H1 (cell line): ENCODE data around the gene RAP1B. TPM values are rescaled to one million over a fixed set of nuclear protein-coding genes. Genes with fewer than 3 reads are reported as not detected.

Experiments used
- CTCF ChIA-PET: fragments of 300-600 bp; sonication (Branson Sonifier 250); formaldehyde crosslinking; loops from one replicate; lab custom pipeline; 2021; ENCODE audit not compliant: partially characterized antibody; lab: Charles Lee
- POLR2A ChIA-PET: fragments of 300-600 bp; sonication (Branson Sonifier 250); formaldehyde crosslinking; loops from one replicate; lab custom pipeline; 2021; ENCODE audit warnings: inconsistent platforms; ENCODE audit not compliant: partially characterized antibody; lab: Charles Lee
- DNase-seq, 2 experiments: peaks; one replicate each; pipeline versions ENCODE4 v3.0.0 to v3.0.0-alpha.2; 2010 to 2022; ENCODE audit warnings: low spot score in 2 of 2, low read depth in 1 of 2, mixed read lengths in 1 of 2
- FAIRE-seq: peaks from 2 replicates; lab custom pipeline; 2011; peaks lifted over from hg19 to GRCh38; lab: Jason Lieb, UNC
- H2AFZ ChIP-seq: 2 replicates; pipeline ENCODE4 v1.8.1; 2012; ENCODE audit warnings: low read length, inconsistent platforms
- H2AK5ac ChIP-seq: 2 replicates; pipeline ENCODE4 v1.6.1; 2013; ENCODE audit warnings: low read depth, low read length
- H2BK120ac ChIP-seq: replicated peaks from 2 replicates; pipeline ENCODE3; 2013; ENCODE audit warnings: low read depth, low read length, inconsistent platforms
- H2BK12ac ChIP-seq: 2 replicates; pipeline ENCODE4 v1.6.1; 2013; ENCODE audit warnings: low read depth, low read length
- H2BK15ac ChIP-seq: 2 replicates; pipeline ENCODE4 v1.6.1; 2013; ENCODE audit warnings: low read length
- H2BK20ac ChIP-seq: 2 replicates; pipeline ENCODE4 v1.6.1; 2013; ENCODE audit warnings: low read length
- H2BK5ac ChIP-seq: 2 replicates; pipeline ENCODE4 v1.6.1; 2013; ENCODE audit warnings: low read depth, low read length
- H3K14ac ChIP-seq: 2 replicates; pipeline ENCODE4 v1.6.1; 2013; ENCODE audit warnings: inconsistent platforms; ENCODE audit not compliant: insufficient read length
- H3K18ac ChIP-seq: 2 replicates; pipeline ENCODE4 v1.6.1; 2013; ENCODE audit warnings: low read length; ENCODE audit errors: extremely low read depth
- H3K23ac ChIP-seq: 2 replicates; pipeline ENCODE4 v1.6.1; 2013; ENCODE audit warnings: inconsistent platforms; ENCODE audit not compliant: insufficient read length
- H3K23me2 ChIP-seq: 2 replicates; pipeline ENCODE4 v1.6.1; 2013; ENCODE audit warnings: low read depth, low read length
- H3K27ac ChIP-seq: 2 replicates; pipeline ENCODE4 v1.6.1; 2011; ENCODE audit warnings: low read depth, low read length, inconsistent platforms
- H3K27me3 ChIP-seq, 4 experiments: replicated peaks in 1 of 4; 1 replicate in 1 of 4; 2 replicates in 3 of 4; pipeline versions ENCODE4 v1.6.1 to v1.8.1; 2011 to 2013; ENCODE audit warnings: low read length in 3 of 4, mild to moderate bottlenecking in 3 of 4, inconsistent platforms in 2 of 4, mixed read lengths in 2 of 4, moderate library complexity in 1 of 4; ENCODE audit not compliant: control insufficient read depth in 3 of 4, insufficient read depth in 3 of 4; ENCODE audit errors: extremely low read depth in 1 of 4
- H3K36me3 ChIP-seq, 4 experiments: 2 replicates each; pipeline versions ENCODE4 v1.6.1 to v1.8.1; 2011 to 2013; ENCODE audit warnings: mild to moderate bottlenecking in 4 of 4, low read length in 3 of 4, moderate library complexity in 2 of 4, control low read depth in 1 of 4, inconsistent platforms in 1 of 4; ENCODE audit not compliant: insufficient read depth in 4 of 4, control insufficient read depth in 2 of 4
- H3K4ac ChIP-seq: replicated peaks from 2 replicates; pipeline ENCODE3; 2013; ENCODE audit warnings: low read length, low read depth, mixed read lengths, inconsistent platforms; ENCODE audit not compliant: insufficient read length
- H3K4me1 ChIP-seq, 4 experiments: replicated peaks in 1 of 4; 1 replicate in 1 of 4; 2 replicates in 3 of 4; pipeline versions ENCODE4 v1.6.1 to v1.8.1; 2011 to 2013; ENCODE audit warnings: low read length in 3 of 4, inconsistent platforms in 2 of 4, mixed read lengths in 1 of 4; ENCODE audit not compliant: insufficient read depth in 4 of 4, control insufficient read depth in 3 of 4
- H3K4me2 ChIP-seq, 2 experiments: 2 replicates each; pipeline versions ENCODE4 v1.6.1 to v1.8.1; 2011 to 2013; ENCODE audit warnings: low read depth in 2 of 2, low read length in 2 of 2, control low read depth in 1 of 2, inconsistent platforms in 1 of 2, mild to moderate bottlenecking in 1 of 2; ENCODE audit not compliant: insufficient read depth in 1 of 2
- H3K4me3 ChIP-seq, 4 experiments: fragments of 200-600, 300-600 bp in 1 of 4; sonication (generic), shearing (Covaris generic), sonication (Bioruptor Twin) in 1 of 4; 2 replicates each; pipeline versions ENCODE4 v1.5.1 to v1.8.1; 2011 to 2016; ENCODE audit warnings: low read length in 4 of 4, low read depth in 3 of 4, control low read depth in 2 of 4, inconsistent platforms in 2 of 4, mild to moderate bottlenecking in 2 of 4, mixed read lengths in 1 of 4, moderate library complexity in 1 of 4; ENCODE audit not compliant: insufficient read depth in 2 of 4; ENCODE audit errors: extremely low read depth in 1 of 4
- H3K56ac ChIP-seq: replicated peaks from 2 replicates; pipeline ENCODE3; 2013; ENCODE audit warnings: low read depth, mild to moderate bottlenecking, mixed read lengths, low read length, inconsistent platforms; ENCODE audit not compliant: insufficient read length
- H3K79me1 ChIP-seq: 2 replicates; pipeline ENCODE4 v1.6.1; 2013; ENCODE audit warnings: low read depth, low read length, control low read depth
- H3K79me2 ChIP-seq, 2 experiments: 2 replicates each; pipeline versions ENCODE4 v1.6.1 to v1.8.1; 2012 to 2013; ENCODE audit warnings: low read length in 2 of 2, mild to moderate bottlenecking in 2 of 2, inconsistent platforms in 1 of 2; ENCODE audit not compliant: insufficient read depth in 2 of 2, control insufficient read depth in 1 of 2
- H3K9ac ChIP-seq, 4 experiments: replicated peaks in 1 of 4; 1 replicate in 1 of 4; 2 replicates in 3 of 4; pipeline versions ENCODE4 v1.6.1 to v1.8.1; 2011 to 2013; ENCODE audit warnings: low read depth in 3 of 4, low read length in 3 of 4, control low read depth in 2 of 4, mild to moderate bottlenecking in 2 of 4, moderate library complexity in 2 of 4, inconsistent platforms in 1 of 4; ENCODE audit errors: extremely low read depth in 1 of 4
- H3K9me3 ChIP-seq, 2 experiments: 2 replicates each; pipeline versions ENCODE4 v1.6.1 to v1.8.1; 2012 to 2013; ENCODE audit warnings: mild to moderate bottlenecking in 2 of 2, moderate library complexity in 2 of 2, control low read depth in 1 of 2, inconsistent platforms in 1 of 2, low read depth in 1 of 2, low read length in 1 of 2, mixed read lengths in 1 of 2; ENCODE audit not compliant: insufficient read depth in 2 of 2
- H4K20me1 ChIP-seq, 2 experiments: replicated peaks in 1 of 2; 2 replicates each; pipeline versions ENCODE3 to v1.8.1; 2011 to 2013; ENCODE audit warnings: inconsistent platforms in 2 of 2, low read length in 2 of 2, mild to moderate bottlenecking in 1 of 2; ENCODE audit not compliant: insufficient read depth in 2 of 2, control insufficient read depth in 1 of 2
- H4K5ac ChIP-seq: 2 replicates; pipeline ENCODE4 v1.6.1; 2013; ENCODE audit warnings: low read length, low read depth, mixed read lengths, inconsistent platforms; ENCODE audit not compliant: insufficient read length
- H4K8ac ChIP-seq: 2 replicates; pipeline ENCODE4 v1.8.0; 2013; ENCODE audit warnings: mild to moderate bottlenecking, moderate library complexity, low read length, inconsistent platforms; ENCODE audit not compliant: insufficient read depth; ENCODE audit errors: extremely low read depth
- H4K91ac ChIP-seq: replicated peaks from 2 replicates; pipeline ENCODE3; 2013; ENCODE audit warnings: low read length, mixed read lengths, inconsistent platforms; ENCODE audit not compliant: insufficient read length
- BCL11A ChIP-seq, 2 experiments: IDR thresholded peaks; one replicate each; pipeline ENCODE4 v1.6.1; 2011; ENCODE audit warnings: low read depth in 2 of 2, low read length in 2 of 2, mild to moderate bottlenecking in 2 of 2
- CHD2 ChIP-seq: IDR thresholded peaks from 2 replicates; pipeline ENCODE4 v1.6.1; 2012; ENCODE audit warnings: low read length, improper control_type of control experiment
- POU5F1 ChIP-seq: IDR thresholded peaks from 2 replicates; pipeline ENCODE4 v1.6.1; 2011; ENCODE audit warnings: low read depth, mild to moderate bottlenecking, low read length, moderate library complexity
- SIN3A ChIP-seq, 2 experiments: IDR thresholded peaks in 1 of 2; conservative IDR thresholded peaks in 1 of 2; 2 replicates each; pipeline ENCODE4 v1.6.1; 2011 to 2012; ENCODE audit warnings: low read length in 2 of 2, improper control_type of control experiment in 1 of 2, low read depth in 1 of 2, mild to moderate bottlenecking in 1 of 2
- SP2 ChIP-seq: IDR thresholded peaks from 2 replicates; pipeline ENCODE4 v1.6.1; 2012; ENCODE audit warnings: mild to moderate bottlenecking, low read length, inconsistent platforms
- WGBS, 2 experiments: shearing (Covaris generic) in 1 of 2; methylation state at CpG; one replicate each; pipeline versions ENCODE4 v1.1.6 to v1.1.7; 2013 to 2015; ENCODE audit warnings: low lambda C conversion rate in 2 of 2, mixed read lengths in 2 of 2, inconsistent platforms in 1 of 2, low coverage in 1 of 2, missing lambda C conversion rate in 1 of 2; ENCODE audit not compliant: insufficient replicate concordance in 2 of 2, insufficient coverage in 1 of 2, insufficient read length in 1 of 2; ENCODE audit errors: extremely low coverage in 1 of 2, missing lambda C conversion rate in 1 of 2; 5-methylcytosine and 5-hydroxymethylcytosine counted together
- polyA plus RNA-seq, 7 experiments: library from polyadenylated mRNA; depleted of rRNA in 3 of 7; stranded (reverse) in 5 of 7; unstranded in 2 of 7; fragments of >200 nt in 5 of 7; fragments of 200-250 nt in 2 of 7; gene quantifications; 1 replicate in 5 of 7; 2 replicates in 1 of 7; 4 replicates in 1 of 7; pipeline versions ENCODE4 v1.2.1 to v1.2.3, GENCODE V29; 2011 to 2013; ENCODE audit warnings: missing spikeins in 2 of 7, mixed read lengths in 2 of 7
- total RNA-seq: library from RNA; stranded (reverse); fragmentation: NEBNext Ultra II Directional; extraction: Animal tissue kit (Norgen Biotek cat#: 25700); gene quantifications from 2 replicates; pipeline ENCODE4 v1.2.1, GENCODE V29; 2021
- TF ChIP-seq, protein P1 (sequence below): IDR thresholded peaks from 2 replicates; pipeline ENCODE4 v1.6.1; 2011; ENCODE audit warnings: low read depth, mild to moderate bottlenecking, low read length; ENCODE audit not compliant: insufficient read depth

RAP1B gene
- total and polyA plus RNA-seq, 2 of the 8 experiments (the other 6 are each of a cell fraction or from before 2014, with no cell fraction given) = 61.4 to 112 TPM

- Histone ChIP-seq H3K14ac (no peak overlapping the region), H2BK5ac (no peak overlapping the region), H4K8ac (no peak overlapping the region), H2AK5ac (no peak overlapping the region), H3K18ac (no peak overlapping the region), H4K5ac (no peak overlapping the region), H4K91ac (no peak overlapping the region), H3K27ac (no peak overlapping the region), H2BK120ac (no peak overlapping the region), H3K56ac (no peak overlapping the region), H2BK12ac (no peak overlapping the region), H3K9ac (no peak overlapping the region), H3K4me2 (no peak overlapping the region), H3K23me2 (no peaks in the 10 kb centered on the region), H2AFZ (no peak overlapping the region), H4K20me1 (no peaks in the 10 kb centered on the region), H2BK20ac (no peak overlapping the region), H3K79me2 (no peaks in the 10 kb centered on the region), H3K79me1 (no peaks in the 10 kb centered on the region), H3K4ac (no peak overlapping the region), H3K36me3 (no peaks in the 10 kb centered on the region), H3K4me1 (no peaks in the 10 kb centered on the region), H3K27me3 (no peaks in the 10 kb centered on the region), H3K23ac (no peak overlapping the region), H3K9me3 (no peaks in the 10 kb centered on the region), H2BK15ac (no peak overlapping the region), H3K4me3 (no peak overlapping the region)
- POLR2A ChIA-PET = interaction anchor here (1.4 kb wide), 1 partner anchor 39 kb away, joined by 3 read pairs; no protein-coding TSS in a partner anchor
- DNase-seq (no peak), FAIRE-seq (no peak)
- CTCF ChIA-PET = no interaction called here
- WGBS, 2 experiments = 84% methylated on average over 1 of the region's 1 CpG; no CpG with 5 or more reads in 1 of the 2 experiments
- no peak for TF ChIP-seq SIN3A (conservative IDR thresholded peaks at IDR 0.05 in 1 of 2, IDR thresholded peaks at IDR 0.05 in 1 of 2; ENCODE audit: low read depth in 1 of 2, low read length in 2 of 2)
- no peak for TF ChIP-seq BCL11A (IDR thresholded peaks at IDR 0.05; ENCODE audit: low read depth in 2 of 2, low read length in 2 of 2)
- no peak for TF ChIP-seq SP2
- no peak for TF ChIP-seq POU5F1
- TF ChIP-seq, protein P1, sequence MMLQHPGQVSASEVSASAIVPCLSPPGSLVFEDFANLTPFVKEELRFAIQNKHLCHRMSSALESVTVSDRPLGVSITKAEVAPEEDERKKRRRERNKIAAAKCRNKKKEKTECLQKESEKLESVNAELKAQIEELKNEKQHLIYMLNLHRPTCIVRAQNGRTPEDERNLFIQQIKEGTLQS = no peak
- TF ChIP-seq CHD2 = no peak
Measured at GRCh38 chr12:68577949-68578348, 32.8 kb upstream of the RAP1B start.
